A549 (cell line): ENCODE results near the gene ISLR2. TPM values are rescaled to one million over a fixed set of nuclear protein-coding genes. Genes with fewer than 3 reads are reported as not detected.

ENCODE experiments used
- ATAC-seq, 2 experiments: fragments of 200-7000 bp in 1 of 2; fragments of >200 bp in 1 of 2; cut with Nextera tagmentation in 1 of 2; cut with Tn5 transposase in 1 of 2; 3 replicates each; pipeline versions ENCODE4 v1.8.0 to v1.9.1; 2018 to 2020; ENCODE audit warnings: mild to moderate bottlenecking in 1 of 2, moderate library complexity in 1 of 2
- CTCF ChIA-PET: fragments of 300-600 bp; sonication (Branson Sonifier 250); formaldehyde crosslinking; extraction: SDS; loops from one replicate; lab custom pipeline; 2021; ENCODE audit warnings: antibody characterized with exemption, inconsistent platforms; lab: Yijun Ruan, JAX
- POLR2A ChIA-PET: fragments of 350-600 bp; formaldehyde crosslinking; extraction: SDS; loops from one replicate; lab custom pipeline; 2021; ENCODE audit warnings: antibody characterized with exemption, inconsistent platforms; lab: Yijun Ruan, JAX
- DNase-seq, 2 experiments: peaks; one replicate each; pipeline versions ENCODE4 v3.0.0 to v3.0.0-alpha.2; 2011 to 2016; ENCODE audit warnings: low read depth in 1 of 2, low spot score in 1 of 2
- FAIRE-seq: peaks from 2 replicates; lab custom pipeline; 2011; peaks lifted over from hg19 to GRCh38; lab: Jason Lieb, UNC
- H3K27ac ChIP-seq, 2 experiments: fragments of >200 bp; sonication (Bioruptor Twin); formaldehyde crosslinking; 3 replicates each; pipeline ENCODE4 v1.5.1; 2016 to 2017
- H3K4me1 ChIP-seq: fragments of >200 bp; sonication (Bioruptor Twin); formaldehyde crosslinking; 3 replicates; pipeline ENCODE4 v1.6.1; 2016
- H3K4me2 ChIP-seq: fragments of >200 bp; sonication (Bioruptor Twin); formaldehyde crosslinking; 3 replicates; pipeline ENCODE4 v1.6.1; 2016
- H3K4me3 ChIP-seq: fragments of >200 bp; sonication (Bioruptor Twin); formaldehyde crosslinking; 3 replicates; pipeline ENCODE4 v1.5.1; 2016
- H3K9me3 ChIP-seq: fragments of >200 bp; sonication (Bioruptor Twin); formaldehyde crosslinking; 3 replicates; pipeline ENCODE4 v1.6.1; 2016
- CBX8 ChIP-seq: fragments of 200-600 bp; sonication (generic); IDR thresholded peaks from 2 replicates; pipeline ENCODE4 v1.6.1; 2016
- EHF ChIP-seq: fragments of 250-450 bp; sonication (Bioruptor Pico); IDR thresholded peaks from 2 replicates; pipeline ENCODE4 v1.5.0; 2020; ENCODE audit warnings: mild to moderate bottlenecking
- EP300 ChIP-seq, 2 experiments: fragments of >200 bp; sonication (Bioruptor Twin); formaldehyde crosslinking; IDR thresholded peaks; 2 replicates in 1 of 2; 3 replicates in 1 of 2; pipeline ENCODE4 v1.6.1; 2016 to 2017
- HEYL ChIP-seq: fragments of 250-450 bp; sonication (Bioruptor Pico); IDR thresholded peaks from 2 replicates; pipeline ENCODE4 v1.8.0; 2021; ENCODE audit warnings: mild to moderate bottlenecking, moderate library complexity
- HOXA7 ChIP-seq: fragments of 250-450 bp; sonication (Bioruptor Pico); IDR thresholded peaks from 2 replicates; pipeline ENCODE4 v1.5.0; 2020; ENCODE audit warnings: mild to moderate bottlenecking, moderate library complexity
- HOXB5 ChIP-seq: fragments of 250-450 bp; sonication (Bioruptor Pico); IDR thresholded peaks from 2 replicates; pipeline ENCODE4 v1.5.0; 2020; ENCODE audit warnings: mild to moderate bottlenecking, moderate library complexity
- JUN ChIP-seq, 2 experiments: fragments of >200 bp; sonication (Bioruptor Twin); formaldehyde crosslinking; IDR thresholded peaks; 2 replicates in 1 of 2; 3 replicates in 1 of 2; pipeline ENCODE4 v1.6.1; 2016 to 2017
- KDM1A ChIP-seq: fragments of 200-600 bp; sonication (generic); IDR thresholded peaks from 2 replicates; pipeline ENCODE4 v1.6.1; 2016; ENCODE audit warnings: low read depth, mild to moderate bottlenecking
- KDM5A ChIP-seq: fragments of 200-600 bp; sonication (generic); IDR thresholded peaks from 2 replicates; pipeline ENCODE4 v1.6.1; 2016; ENCODE audit warnings: antibody characterized with exemption, mild to moderate bottlenecking
- MAFK ChIP-seq: fragments of 450-650 bp; IDR thresholded peaks from 2 replicates; pipeline ENCODE4 v1.6.1; 2014; ENCODE audit not compliant: partially characterized antibody
- PHF8 ChIP-seq: fragments of 200-600 bp; sonication (generic); IDR thresholded peaks from 2 replicates; pipeline ENCODE4 v1.6.1; 2016; ENCODE audit warnings: low read depth, mild to moderate bottlenecking, antibody characterized with exemption, moderate library complexity, borderline replicate concordance
- POLR2A ChIP-seq: IDR thresholded peaks from 2 replicates; pipeline ENCODE4 v1.6.1; 2012; ENCODE audit warnings: mild to moderate bottlenecking, low read length
- RCOR1 ChIP-seq: fragments of 150-350 bp; IDR thresholded peaks from 2 replicates; pipeline ENCODE4 v1.6.1; 2014; ENCODE audit warnings: antibody characterized with exemption, low read length, low read depth
- ZFP36 ChIP-seq: fragments of 450-650 bp; IDR thresholded peaks from 2 replicates; pipeline ENCODE4 v1.6.1; 2014; ENCODE audit warnings: borderline replicate concordance; ENCODE audit not compliant: partially characterized antibody
- WGBS: methylation state at CpG from one replicate; pipeline ENCODE4 v1.1.6; 2017; ENCODE audit errors: missing lambda C conversion rate; 5-methylcytosine and 5-hydroxymethylcytosine counted together
- polyA plus RNA-seq, 4 experiments: library from polyadenylated mRNA; depleted of rRNA in 3 of 4; stranded (reverse); fragments of >200 nt; fragmentation: RNase III in 1 of 4; extraction: RNeasy Plus Mini Kit Qiagen cat#74134 plus additional on column Dnase treatment in 1 of 4; gene quantifications; 2 replicates in 3 of 4; 3 replicates in 1 of 4; pipeline ENCODE4 v1.2.3, GENCODE V29; 2011 to 2017
- TF ChIP-seq, protein P1 (sequence below): fragments of >200 bp; sonication (Bioruptor Twin); formaldehyde crosslinking; IDR thresholded peaks from 3 replicates; pipeline ENCODE4 v1.6.1; 2016
- TF ChIP-seq, protein P2 (sequence below): fragments of 450-650 bp; IDR thresholded peaks from 2 replicates; pipeline ENCODE4 v1.6.1; 2014; ENCODE audit warnings: antibody characterized with exemption
- TF ChIP-seq, protein P3 (sequence below): fragments of 150-350 bp; IDR thresholded peaks from 2 replicates; pipeline ENCODE4 v1.6.1; 2014; ENCODE audit warnings: low read depth, mild to moderate bottlenecking, low read length

The ISLR2 gene
- polyA plus RNA-seq, 2 of the 4 experiments (the other 2 are of a cell fraction), result 0.12 to 0.17 TPM

- ChIA-PET CTCF (no interaction called here), POLR2A (no interaction called here)
- Histone ChIP-seq H3K9me3 (no peaks in the 10 kb centered on the region), H3K4me1 (peaks cover 11% of the 10 kb centered on the region; the same call in 2 of the 3 replicates), H3K4me3 (no peak overlapping the region), H3K27ac (no peak overlapping the region), H3K4me2 (no peak overlapping the region)
- FAIRE-seq (no peak), ATAC-seq (no peak), DNase-seq (no peak)
- TF ChIP-seq ZFP36 (no peak), HOXB5 (CRISPR knock-in tag) (no peak), RCOR1 (no peak), EHF (CRISPR knock-in tag) (no peak)
- 21% methylated on average over 2 of the region's 2 CpGs for WGBS
These were observed 16.7 kb downstream of the ISLR2 start for GRCh38 chr15:74147051-74147450.

DNA sequence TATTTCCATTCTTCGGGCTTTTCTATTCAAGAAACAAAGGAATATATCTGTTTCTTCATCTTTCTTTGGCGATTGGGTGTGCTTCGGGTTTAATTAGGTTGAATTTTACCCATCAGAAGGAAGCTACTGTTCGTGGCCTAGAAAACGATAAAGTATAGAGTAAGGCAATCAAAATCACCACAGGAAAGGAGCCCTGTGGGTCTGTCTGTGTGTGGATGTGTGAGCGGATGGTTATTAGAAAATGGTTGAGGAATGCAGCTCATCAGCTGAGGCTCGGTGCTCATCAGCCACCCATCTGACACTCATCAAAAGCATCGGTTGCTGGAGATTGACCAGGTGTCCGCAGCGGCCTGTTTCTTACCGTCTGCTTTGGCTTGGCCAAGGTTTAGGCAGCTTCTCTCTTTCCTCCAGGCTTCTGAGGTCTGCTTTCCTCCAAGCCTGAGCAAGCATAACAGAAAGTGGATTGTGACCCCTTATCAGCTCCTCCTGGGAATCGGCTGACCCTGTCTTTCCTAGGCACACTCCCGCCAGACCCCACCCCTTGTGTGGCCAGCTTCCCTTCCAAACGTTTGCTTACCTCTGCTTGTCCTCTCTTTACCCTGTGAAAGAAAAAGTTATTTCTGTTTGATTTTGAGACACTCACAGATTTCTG is 25.5 kb downstream of the ISLR2 start:
- Histone ChIP-seq H3K4me1 (peaks cover 9% of the 10 kb centered on the region; the same call in 1 of the 3 replicates), H3K27ac (no peak overlapping the region), H3K9me3 (no peaks in the 10 kb centered on the region), H3K4me2 (no peak overlapping the region), H3K4me3 (no peak overlapping the region)
- POLR2A ChIA-PET, result no interaction called here
- 77% methylated on average over 14 of the region's 14 CpGs for WGBS
- DNase-seq, result no peak
- CTCF ChIA-PET, result interaction anchor here (0.8 to 2.2 kb wide), 3 partner anchors 12 to 145 kb away, joined by 3 to 11 read pairs (median 3); partner anchors contain the start of gene STRA6
- no peak for FAIRE-seq
- TF ChIP-seq POLR2A (no peak), HEYL (CRISPR knock-in tag) (no peak), JUN (IDR thresholded peaks at IDR 0.05) (no peak), KDM5A (no peak), HOXB5 (CRISPR knock-in tag) (no peak), EP300 (IDR thresholded peaks at IDR 0.05) (no peak)
- TF ChIP-seq, protein P1, sequence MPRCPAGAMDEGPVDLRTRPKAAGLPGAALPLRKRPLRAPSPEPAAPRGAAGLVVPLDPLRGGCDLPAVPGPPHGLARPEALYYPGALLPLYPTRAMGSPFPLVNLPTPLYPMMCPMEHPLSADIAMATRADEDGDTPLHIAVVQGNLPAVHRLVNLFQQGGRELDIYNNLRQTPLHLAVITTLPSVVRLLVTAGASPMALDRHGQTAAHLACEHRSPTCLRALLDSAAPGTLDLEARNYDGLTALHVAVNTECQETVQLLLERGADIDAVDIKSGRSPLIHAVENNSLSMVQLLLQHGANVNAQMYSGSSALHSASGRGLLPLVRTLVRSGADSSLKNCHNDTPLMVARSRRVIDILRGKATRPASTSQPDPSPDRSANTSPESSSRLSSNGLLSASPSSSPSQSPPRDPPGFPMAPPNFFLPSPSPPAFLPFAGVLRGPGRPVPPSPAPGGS, result no peak
- ATAC-seq, result no peak

DNA sequence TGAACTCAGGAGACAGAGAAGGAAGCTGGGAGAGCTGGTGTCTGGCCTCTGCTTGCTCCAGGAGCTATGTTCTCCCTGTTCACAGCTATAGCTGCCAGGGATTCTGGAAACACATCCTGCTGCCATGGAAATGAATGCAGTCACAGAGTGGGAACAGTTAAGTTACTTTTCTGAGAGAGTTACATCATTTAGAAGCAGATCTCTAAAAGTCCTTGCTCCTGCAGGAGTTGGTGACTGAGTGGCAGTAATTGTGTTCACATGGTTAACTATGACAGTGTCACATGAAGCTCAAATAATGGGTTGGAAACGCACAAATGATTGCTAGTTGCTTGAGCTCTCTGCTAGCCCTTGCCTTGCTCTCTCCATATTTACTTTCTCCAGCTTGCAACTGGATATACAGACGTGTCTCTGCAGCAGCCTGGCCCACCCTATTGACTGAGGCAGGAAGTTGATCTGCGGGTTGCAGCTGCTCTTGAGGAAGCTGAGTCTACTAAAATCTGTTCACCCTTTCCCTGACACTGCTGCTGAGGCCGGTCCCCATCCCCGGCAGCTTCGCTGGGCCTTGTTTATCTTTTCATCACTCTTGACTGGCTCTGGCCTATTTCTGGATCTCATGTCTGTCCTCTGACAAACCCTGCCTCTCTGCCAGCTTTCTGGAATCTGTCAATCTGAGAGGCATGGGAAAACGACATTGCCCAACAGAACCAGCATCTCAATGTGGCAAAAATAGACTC is 26.5 kb downstream of the ISLR2 start:
- TF ChIP-seq, protein P2, sequence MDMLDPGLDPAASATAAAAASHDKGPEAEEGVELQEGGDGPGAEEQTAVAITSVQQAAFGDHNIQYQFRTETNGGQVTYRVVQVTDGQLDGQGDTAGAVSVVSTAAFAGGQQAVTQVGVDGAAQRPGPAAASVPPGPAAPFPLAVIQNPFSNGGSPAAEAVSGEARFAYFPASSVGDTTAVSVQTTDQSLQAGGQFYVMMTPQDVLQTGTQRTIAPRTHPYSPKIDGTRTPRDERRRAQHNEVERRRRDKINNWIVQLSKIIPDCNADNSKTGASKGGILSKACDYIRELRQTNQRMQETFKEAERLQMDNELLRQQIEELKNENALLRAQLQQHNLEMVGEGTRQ, result no peak
- no peak for TF ChIP-seq KDM1A
- TF ChIP-seq PHF8, result no peak
- TF ChIP-seq CBX8, result no peak
- no peak for TF ChIP-seq MAFK
- TF ChIP-seq, protein P3, sequence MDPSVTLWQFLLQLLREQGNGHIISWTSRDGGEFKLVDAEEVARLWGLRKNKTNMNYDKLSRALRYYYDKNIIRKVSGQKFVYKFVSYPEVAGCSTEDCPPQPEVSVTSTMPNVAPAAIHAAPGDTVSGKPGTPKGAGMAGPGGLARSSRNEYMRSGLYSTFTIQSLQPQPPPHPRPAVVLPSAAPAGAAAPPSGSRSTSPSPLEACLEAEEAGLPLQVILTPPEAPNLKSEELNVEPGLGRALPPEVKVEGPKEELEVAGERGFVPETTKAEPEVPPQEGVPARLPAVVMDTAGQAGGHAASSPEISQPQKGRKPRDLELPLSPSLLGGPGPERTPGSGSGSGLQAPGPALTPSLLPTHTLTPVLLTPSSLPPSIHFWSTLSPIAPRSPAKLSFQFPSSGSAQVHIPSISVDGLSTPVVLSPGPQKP, result no peak
- TF ChIP-seq HOXA7 (CRISPR knock-in tag), result no peak
- TF ChIP-seq, protein P1, result no peak
- no peak for ATAC-seq
- ChIA-PET POLR2A (no interaction called here), CTCF (interaction anchor here (1.2 to 2.2 kb wide), 3 partner anchors 12 to 151 kb away, joined by 3 to 11 read pairs (median 4); no protein-coding TSS in a partner anchor)
- FAIRE-seq, result no peak
- Histone ChIP-seq H3K9me3 (no peaks in the 10 kb centered on the region), H3K4me3 (no peak overlapping the region), H3K4me1 (peaks cover 9% of the 10 kb centered on the region; the same call in 1 of the 3 replicates), H3K27ac (no peak overlapping the region), H3K4me2 (no peak overlapping the region)
- WGBS, result 71% methylated on average over 7 of the region's 7 CpGs
- DNase-seq, result no peak
